GM18951 (cell line): Measurements from ENCODE around the gene GUSB.
"Not testable (repeated sequence)": the region's sequence is repeated elsewhere in the genome, so short reads cannot be mapped to it uniquely, and the experiment has no call there.

Experiments
- POLR2A ChIP-seq: IDR thresholded peaks from 4 replicates; pipeline ENCODE4 v1.6.1; 2011; ENCODE audit warnings: mild to moderate bottlenecking; ENCODE audit not compliant: insufficient read length, insufficient read depth; ENCODE audit errors: extremely low read depth
- in situ Hi-C: fragments of 300-500 bp; cut with MboI; formaldehyde crosslinking; loops from one replicate; pipeline ENCODE4 v1.12.0; 2022; ENCODE audit warnings: low sequenced_read_pairs, mixed read lengths, inconsistent platforms; ENCODE audit not compliant: unreplicated experiment

GUSB gene

GRCh38 chr7:65981965-65982792 is at the start of gene GUSB:
GUSB (minus strand) TSS chr7:65982213; CDS start chr7:65982183, 30 bp downstream.
- TF ChIP-seq POLR2A: peak; percentile 87

GRCh38 chr7:66028342-66028741 is 46.3 kb upstream of the GUSB start:
- in situ Hi-C loops: not testable (repeated sequence)

More at GRCh38 chr7:65981965-65982792, at the start of gene GUSB:
- in situ Hi-C loops: no loop called here

GRCh38 chr7:66016131-66016461 is 34.1 kb upstream of the GUSB start:
- in situ Hi-C loops: no loop called here
- no peak for TF ChIP-seq POLR2A

- in situ Hi-C loops: no loop called here
- no peak for TF ChIP-seq POLR2A
These were observed 33.6 kb upstream of the GUSB start for GRCh38 chr7:66015440-66016130.

GRCh38 chr7:66013938-66014337 is 31.9 kb upstream of the GUSB start:
- in situ Hi-C loops: no loop called here

GRCh38 chr7:66007232-66007631 is 25.2 kb upstream of the GUSB start:
- in situ Hi-C loops: no loop called here
- TF ChIP-seq POLR2A: no peak

More at GRCh38 chr7:66013938-66014337, 31.9 kb upstream of the GUSB start:
- no peak for TF ChIP-seq POLR2A

- in situ Hi-C loops: not testable (repeated sequence)
These were observed 23.2 kb upstream of the GUSB start for GRCh38 chr7:66005115-66005671.

GRCh38 chr7:66000823-66001417 is 18.9 kb upstream of the GUSB start:
- in situ Hi-C loops: not testable (repeated sequence)

GRCh38 chr7:65994984-65995383 is 13.0 kb upstream of the GUSB start:
- in situ Hi-C loops: not testable (repeated sequence)

GRCh38 chr7:65992526-65992925 is 10.5 kb upstream of the GUSB start:
- no peak for TF ChIP-seq POLR2A
- in situ Hi-C loops: no loop called here

GRCh38 chr7:65991829-65992228 is 9.8 kb upstream of the GUSB start:
- in situ Hi-C loops: not testable (repeated sequence)

GRCh38 chr7:65989694-65990080 is 7.7 kb upstream of the GUSB start:
- in situ Hi-C loops: no loop called here
- TF ChIP-seq POLR2A: no peak

- in situ Hi-C loops: not testable (repeated sequence)
These were observed 6.5 kb upstream of the GUSB start for GRCh38 chr7:65988503-65988902.

GRCh38 chr7:65988084-65988483 is 6.1 kb upstream of the GUSB start:
- in situ Hi-C loops: no loop called here
- no peak for TF ChIP-seq POLR2A
